H1 (cell line): ENCODE measurements around the gene NOS3. TPM values are rescaled to one million over a fixed set of nuclear protein-coding genes. Genes with fewer than 3 reads are reported as not detected.

Source experiments
- JUN ChIP-seq: IDR thresholded peaks from 2 replicates; pipeline ENCODE4 v1.6.1; 2011; ENCODE audit warnings: low read depth, mild to moderate bottlenecking, improper control_type of control experiment, low read length
- RAD21 ChIP-seq, 2 experiments: IDR thresholded peaks in 1 of 2; conservative IDR thresholded peaks in 1 of 2; 2 replicates each; pipeline ENCODE4 v1.6.1; 2011; ENCODE audit warnings: low read depth in 2 of 2, low read length in 2 of 2, improper control_type of control experiment in 1 of 2, inconsistent platforms in 1 of 2, mild to moderate bottlenecking in 1 of 2, moderate library complexity in 1 of 2
- SP1 ChIP-seq: IDR thresholded peaks from 2 replicates; pipeline ENCODE4 v1.6.1; 2011; ENCODE audit warnings: low read depth, low read length
- SUZ12 ChIP-seq: fragments of 200-600 bp; sonication (generic); IDR thresholded peaks from 2 replicates; pipeline ENCODE4 v1.6.1; 2012; ENCODE audit warnings: mild to moderate bottlenecking, inconsistent platforms, low read length, moderate library complexity, mixed read lengths
- polyA plus RNA-seq, 7 experiments: library from polyadenylated mRNA; depleted of rRNA in 3 of 7; stranded (reverse) in 5 of 7; unstranded in 2 of 7; fragments of >200 nt in 5 of 7; fragments of 200-250 nt in 2 of 7; gene quantifications; 1 replicate in 5 of 7; 2 replicates in 1 of 7; 4 replicates in 1 of 7; pipeline versions ENCODE4 v1.2.1 to v1.2.3, GENCODE V29; 2011 to 2013; ENCODE audit warnings: missing spikeins in 2 of 7, mixed read lengths in 2 of 7
- total RNA-seq: library from RNA; stranded (reverse); fragmentation: NEBNext Ultra II Directional; extraction: Animal tissue kit (Norgen Biotek cat#: 25700); gene quantifications from 2 replicates; pipeline ENCODE4 v1.2.1, GENCODE V29; 2021
- TF ChIP-seq, protein P1 (sequence below): fragments of 300-600 bp; sonication (generic); IDR thresholded peaks from 2 replicates; pipeline ENCODE4 v1.7.1; 2012; ENCODE audit warnings: low read length, moderate library complexity, mild to moderate bottlenecking, inconsistent platforms; ENCODE audit not compliant: insufficient replicate concordance

Gene NOS3
- total and polyA plus RNA-seq, 2 of the 8 experiments (the other 6 are each of a cell fraction or from before 2014, with no cell fraction given), result 4.4 to 16.2 TPM

DNA sequence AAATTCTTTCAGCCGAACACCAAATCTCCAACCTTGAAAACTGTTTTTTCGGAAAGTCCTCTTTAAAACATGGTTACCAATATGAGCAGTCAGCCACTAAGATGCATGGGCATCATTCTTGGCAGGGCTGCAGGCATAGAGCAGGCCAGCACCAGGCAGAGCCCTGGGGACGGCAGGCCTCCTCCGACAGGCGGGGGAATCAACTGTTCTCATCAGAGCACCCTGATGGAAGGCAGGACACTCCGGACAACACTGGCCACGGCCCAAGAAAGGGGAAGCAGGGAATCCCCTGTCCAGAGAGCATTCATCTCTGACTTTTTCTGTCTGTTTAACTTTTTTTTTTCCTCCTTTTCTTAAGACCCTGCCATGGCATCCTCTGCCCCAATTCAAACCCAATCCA is 1.4 kb upstream of the NOS3 start (continued):
- TF ChIP-seq, protein P1, sequence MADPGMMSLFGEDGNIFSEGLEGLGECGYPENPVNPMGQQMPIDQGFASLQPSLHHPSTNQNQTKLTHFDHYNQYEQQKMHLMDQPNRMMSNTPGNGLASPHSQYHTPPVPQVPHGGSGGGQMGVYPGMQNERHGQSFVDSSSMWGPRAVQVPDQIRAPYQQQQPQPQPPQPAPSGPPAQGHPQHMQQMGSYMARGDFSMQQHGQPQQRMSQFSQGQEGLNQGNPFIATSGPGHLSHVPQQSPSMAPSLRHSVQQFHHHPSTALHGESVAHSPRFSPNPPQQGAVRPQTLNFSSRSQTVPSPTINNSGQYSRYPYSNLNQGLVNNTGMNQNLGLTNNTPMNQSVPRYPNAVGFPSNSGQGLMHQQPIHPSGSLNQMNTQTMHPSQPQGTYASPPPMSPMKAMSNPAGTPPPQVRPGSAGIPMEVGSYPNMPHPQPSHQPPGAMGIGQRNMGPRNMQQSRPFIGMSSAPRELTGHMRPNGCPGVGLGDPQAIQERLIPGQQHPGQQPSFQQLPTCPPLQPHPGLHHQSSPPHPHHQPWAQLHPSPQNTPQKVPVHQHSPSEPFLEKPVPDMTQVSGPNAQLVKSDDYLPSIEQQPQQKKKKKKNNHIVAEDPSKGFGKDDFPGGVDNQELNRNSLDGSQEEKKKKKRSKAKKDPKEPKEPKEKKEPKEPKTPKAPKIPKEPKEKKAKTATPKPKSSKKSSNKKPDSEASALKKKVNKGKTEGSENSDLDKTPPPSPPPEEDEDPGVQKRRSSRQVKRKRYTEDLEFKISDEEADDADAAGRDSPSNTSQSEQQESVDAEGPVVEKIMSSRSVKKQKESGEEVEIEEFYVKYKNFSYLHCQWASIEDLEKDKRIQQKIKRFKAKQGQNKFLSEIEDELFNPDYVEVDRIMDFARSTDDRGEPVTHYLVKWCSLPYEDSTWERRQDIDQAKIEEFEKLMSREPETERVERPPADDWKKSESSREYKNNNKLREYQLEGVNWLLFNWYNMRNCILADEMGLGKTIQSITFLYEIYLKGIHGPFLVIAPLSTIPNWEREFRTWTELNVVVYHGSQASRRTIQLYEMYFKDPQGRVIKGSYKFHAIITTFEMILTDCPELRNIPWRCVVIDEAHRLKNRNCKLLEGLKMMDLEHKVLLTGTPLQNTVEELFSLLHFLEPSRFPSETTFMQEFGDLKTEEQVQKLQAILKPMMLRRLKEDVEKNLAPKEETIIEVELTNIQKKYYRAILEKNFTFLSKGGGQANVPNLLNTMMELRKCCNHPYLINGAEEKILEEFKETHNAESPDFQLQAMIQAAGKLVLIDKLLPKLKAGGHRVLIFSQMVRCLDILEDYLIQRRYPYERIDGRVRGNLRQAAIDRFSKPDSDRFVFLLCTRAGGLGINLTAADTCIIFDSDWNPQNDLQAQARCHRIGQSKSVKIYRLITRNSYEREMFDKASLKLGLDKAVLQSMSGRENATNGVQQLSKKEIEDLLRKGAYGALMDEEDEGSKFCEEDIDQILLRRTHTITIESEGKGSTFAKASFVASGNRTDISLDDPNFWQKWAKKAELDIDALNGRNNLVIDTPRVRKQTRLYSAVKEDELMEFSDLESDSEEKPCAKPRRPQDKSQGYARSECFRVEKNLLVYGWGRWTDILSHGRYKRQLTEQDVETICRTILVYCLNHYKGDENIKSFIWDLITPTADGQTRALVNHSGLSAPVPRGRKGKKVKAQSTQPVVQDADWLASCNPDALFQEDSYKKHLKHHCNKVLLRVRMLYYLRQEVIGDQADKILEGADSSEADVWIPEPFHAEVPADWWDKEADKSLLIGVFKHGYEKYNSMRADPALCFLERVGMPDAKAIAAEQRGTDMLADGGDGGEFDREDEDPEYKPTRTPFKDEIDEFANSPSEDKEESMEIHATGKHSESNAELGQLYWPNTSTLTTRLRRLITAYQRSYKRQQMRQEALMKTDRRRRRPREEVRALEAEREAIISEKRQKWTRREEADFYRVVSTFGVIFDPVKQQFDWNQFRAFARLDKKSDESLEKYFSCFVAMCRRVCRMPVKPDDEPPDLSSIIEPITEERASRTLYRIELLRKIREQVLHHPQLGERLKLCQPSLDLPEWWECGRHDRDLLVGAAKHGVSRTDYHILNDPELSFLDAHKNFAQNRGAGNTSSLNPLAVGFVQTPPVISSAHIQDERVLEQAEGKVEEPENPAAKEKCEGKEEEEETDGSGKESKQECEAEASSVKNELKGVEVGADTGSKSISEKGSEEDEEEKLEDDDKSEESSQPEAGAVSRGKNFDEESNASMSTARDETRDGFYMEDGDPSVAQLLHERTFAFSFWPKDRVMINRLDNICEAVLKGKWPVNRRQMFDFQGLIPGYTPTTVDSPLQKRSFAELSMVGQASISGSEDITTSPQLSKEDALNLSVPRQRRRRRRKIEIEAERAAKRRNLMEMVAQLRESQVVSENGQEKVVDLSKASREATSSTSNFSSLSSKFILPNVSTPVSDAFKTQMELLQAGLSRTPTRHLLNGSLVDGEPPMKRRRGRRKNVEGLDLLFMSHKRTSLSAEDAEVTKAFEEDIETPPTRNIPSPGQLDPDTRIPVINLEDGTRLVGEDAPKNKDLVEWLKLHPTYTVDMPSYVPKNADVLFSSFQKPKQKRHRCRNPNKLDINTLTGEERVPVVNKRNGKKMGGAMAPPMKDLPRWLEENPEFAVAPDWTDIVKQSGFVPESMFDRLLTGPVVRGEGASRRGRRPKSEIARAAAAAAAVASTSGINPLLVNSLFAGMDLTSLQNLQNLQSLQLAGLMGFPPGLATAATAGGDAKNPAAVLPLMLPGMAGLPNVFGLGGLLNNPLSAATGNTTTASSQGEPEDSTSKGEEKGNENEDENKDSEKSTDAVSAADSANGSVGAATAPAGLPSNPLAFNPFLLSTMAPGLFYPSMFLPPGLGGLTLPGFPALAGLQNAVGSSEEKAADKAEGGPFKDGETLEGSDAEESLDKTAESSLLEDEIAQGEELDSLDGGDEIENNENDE, result no peak
- TF ChIP-seq SP1 (no peak), RAD21 (IDR thresholded peaks at IDR 0.05 in 1 of 2, conservative IDR thresholded peaks at IDR 0.05 in 1 of 2; ENCODE audit: low read depth in 2 of 2, low read length in 2 of 2) (no peak), SUZ12 (no peak), JUN (no peak)
